Measurements from ENCODE around the gene HCN1. TPM values are rescaled to one million over a fixed set of nuclear protein-coding genes. Genes with fewer than 3 reads are reported as not detected.
"Not testable (repeated sequence)": the region's sequence is repeated elsewhere in the genome, so short reads cannot be mapped to it uniquely, and the experiment has no call there.

The HCN1 gene
- total RNA-seq, 6 experiments from 2014 or later = not detected

DNA sequence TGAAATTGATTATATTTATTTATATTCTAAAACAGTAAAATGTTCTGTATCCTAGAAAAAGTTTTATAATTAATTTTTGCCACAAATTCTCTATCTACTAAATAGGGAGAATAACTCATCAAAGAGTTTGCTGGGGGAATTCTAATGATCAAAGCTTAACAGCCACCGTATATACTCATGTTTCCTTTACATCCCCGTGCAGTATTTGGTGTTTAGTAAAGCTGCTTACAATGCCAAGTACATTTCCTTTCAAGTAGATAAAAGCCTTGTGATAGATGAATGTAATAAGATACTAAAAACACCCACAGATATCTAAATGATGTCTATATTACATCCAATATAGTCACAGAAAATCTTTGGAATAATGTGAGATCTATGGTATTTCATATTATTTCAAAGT, 312.2 kb downstream of the HCN1 start:
- Mint-ChIP-seq H3K27me3 (ENCODE audit: insufficient read depth) (no peaks in the 10 kb centered on the region), H3K36me3 (ENCODE audit: low read depth) (no peaks in the 10 kb centered on the region), H3K4me1 (ENCODE audit: low read depth) (no peaks in the 10 kb centered on the region), H3K27ac (no peak overlapping the region), H3K4me3 (no peak overlapping the region), H3K9me3 (peaks cover 31% of the 10 kb centered on the region)
- TF ChIP-seq CTCF (IDR thresholded peaks at IDR 0.05) = no peak
- no peak for DNase-seq

- no peaks in the 10 kb centered on the region for H3K27me3 Mint-ChIP-seq (ENCODE audit: insufficient read depth)
- H3K36me3 Mint-ChIP-seq (ENCODE audit: low read depth) = no peaks in the 10 kb centered on the region
- H3K27ac Mint-ChIP-seq = no peak overlapping the region
- peaks cover 24% of the 10 kb centered on the region for H3K9me3 Mint-ChIP-seq
- H3K4me1 Mint-ChIP-seq (ENCODE audit: low read depth) = no peaks in the 10 kb centered on the region
- H3K4me3 Mint-ChIP-seq = no peak overlapping the region
- DNase-seq = no peak
- TF ChIP-seq CTCF (IDR thresholded peaks at IDR 0.05) = no peak
These were observed 313.6 kb downstream of the HCN1 start for GRCh38 chr5:45382583-45382982.

GRCh38 chr5:45376417-45376816, 319.8 kb downstream of the HCN1 start:
- Mint-ChIP-seq H3K27me3 (ENCODE audit: insufficient read depth) (no peaks in the 10 kb centered on the region), H3K4me1 (ENCODE audit: low read depth) (no peaks in the 10 kb centered on the region), H3K36me3 (ENCODE audit: low read depth) (no peaks in the 10 kb centered on the region), H3K9me3 (peaks cover 13% of the 10 kb centered on the region), H3K27ac (no peak overlapping the region), H3K4me3 (no peak overlapping the region)
- TF ChIP-seq CTCF (IDR thresholded peaks at IDR 0.05) = no peak
- DNase-seq = no peak

GRCh38 chr5:45372629-45373028, 323.6 kb downstream of the HCN1 start:
- no peak for DNase-seq
- Mint-ChIP-seq H3K36me3 (ENCODE audit: low read depth) (no peaks in the 10 kb centered on the region), H3K27me3 (ENCODE audit: insufficient read depth) (no peaks in the 10 kb centered on the region), H3K27ac (no peak overlapping the region), H3K4me3 (no peak overlapping the region), H3K4me1 (ENCODE audit: low read depth) (no peaks in the 10 kb centered on the region), H3K9me3 (peaks cover 14% of the 10 kb centered on the region)
- no peak for TF ChIP-seq CTCF (IDR thresholded peaks at IDR 0.05)

DNA sequence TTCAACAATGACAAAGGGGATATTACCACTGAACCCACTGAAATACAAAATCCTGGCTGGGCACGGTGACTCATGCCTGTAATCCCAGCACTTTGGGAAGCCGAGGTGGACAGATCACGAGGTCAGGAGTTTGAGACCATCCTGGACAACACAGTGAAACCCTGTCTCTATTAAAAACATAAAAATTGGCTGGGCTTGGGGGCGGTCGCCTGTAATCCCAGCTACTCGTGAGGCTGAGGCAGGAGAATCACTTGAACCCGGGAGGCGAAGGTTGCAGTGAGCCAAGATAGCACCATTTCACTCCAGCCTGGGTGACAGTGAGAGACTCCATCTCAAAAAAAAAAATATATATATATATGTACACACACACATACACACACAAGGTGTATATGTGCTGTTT, 324.8 kb downstream of the HCN1 start:
- not testable (repeated sequence) for H3K27me3 Mint-ChIP-seq (ENCODE audit: insufficient read depth); DNase-seq; H3K36me3 Mint-ChIP-seq (ENCODE audit: low read depth); H3K27ac Mint-ChIP-seq; H3K4me1 Mint-ChIP-seq (ENCODE audit: low read depth); H3K4me3 Mint-ChIP-seq
- peaks cover 14% of the 10 kb centered on the region for H3K9me3 Mint-ChIP-seq

GRCh38 chr5:45355189-45355992, 340.8 kb downstream of the HCN1 start:
- Mint-ChIP-seq H3K27me3 (ENCODE audit: insufficient read depth) (no peaks in the 10 kb centered on the region), H3K27ac (no peak overlapping the region), H3K9me3 (peaks cover 18% of the 10 kb centered on the region; the same call in 1 of the 2 replicates), H3K4me1 (ENCODE audit: low read depth) (no peaks in the 10 kb centered on the region), H3K4me3 (no peak overlapping the region), H3K36me3 (ENCODE audit: low read depth) (no peaks in the 10 kb centered on the region)
- no peak for TF ChIP-seq CTCF (IDR thresholded peaks at IDR 0.05)
- no peak for DNase-seq
